OCI-LY7 (cell line): Measurements from ENCODE around the gene CDKN1C.

Source experiments
- EZH2phosphoT487 ChIP-seq: fragments of 200-600 bp; sonication (generic); IDR thresholded peaks from 2 replicates; pipeline ENCODE4 v1.6.1; 2018; ENCODE audit warnings: low read depth, borderline replicate concordance, mild to moderate bottlenecking, mixed run types, antibody characterized with exemption, low read length, moderate library complexity, mixed read lengths
- TF ChIP-seq, protein P1 (sequence below): fragments of 200-600 bp; sonication (generic); conservative IDR thresholded peaks from 2 replicates; pipeline ENCODE4 v1.5.1; 2014; ENCODE audit warnings: mild to moderate bottlenecking, antibody characterized with exemption, low read length, moderate library complexity, mixed read lengths

- TF ChIP-seq, protein P1, sequence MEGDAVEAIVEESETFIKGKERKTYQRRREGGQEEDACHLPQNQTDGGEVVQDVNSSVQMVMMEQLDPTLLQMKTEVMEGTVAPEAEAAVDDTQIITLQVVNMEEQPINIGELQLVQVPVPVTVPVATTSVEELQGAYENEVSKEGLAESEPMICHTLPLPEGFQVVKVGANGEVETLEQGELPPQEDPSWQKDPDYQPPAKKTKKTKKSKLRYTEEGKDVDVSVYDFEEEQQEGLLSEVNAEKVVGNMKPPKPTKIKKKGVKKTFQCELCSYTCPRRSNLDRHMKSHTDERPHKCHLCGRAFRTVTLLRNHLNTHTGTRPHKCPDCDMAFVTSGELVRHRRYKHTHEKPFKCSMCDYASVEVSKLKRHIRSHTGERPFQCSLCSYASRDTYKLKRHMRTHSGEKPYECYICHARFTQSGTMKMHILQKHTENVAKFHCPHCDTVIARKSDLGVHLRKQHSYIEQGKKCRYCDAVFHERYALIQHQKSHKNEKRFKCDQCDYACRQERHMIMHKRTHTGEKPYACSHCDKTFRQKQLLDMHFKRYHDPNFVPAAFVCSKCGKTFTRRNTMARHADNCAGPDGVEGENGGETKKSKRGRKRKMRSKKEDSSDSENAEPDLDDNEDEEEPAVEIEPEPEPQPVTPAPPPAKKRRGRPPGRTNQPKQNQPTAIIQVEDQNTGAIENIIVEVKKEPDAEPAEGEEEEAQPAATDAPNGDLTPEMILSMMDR, result no peak
- no peak for TF ChIP-seq EZH2phosphoT487
Observed at GRCh38 chr11:2916114-2916891, 30.7 kb upstream of the CDKN1C start.
